IPS-NIHi7 (cell line): ENCODE measurements around the gene BEGAIN.
A peak's percentile ranks its signal among the peaks of the same experiment; 100 is the strongest.

Experiments
- DNase-seq: peaks from one replicate; pipeline ENCODE4 v3.0.0; 2012; ENCODE audit warnings: mixed read lengths; ENCODE audit errors: extremely low spot score

Gene BEGAIN

DNA sequence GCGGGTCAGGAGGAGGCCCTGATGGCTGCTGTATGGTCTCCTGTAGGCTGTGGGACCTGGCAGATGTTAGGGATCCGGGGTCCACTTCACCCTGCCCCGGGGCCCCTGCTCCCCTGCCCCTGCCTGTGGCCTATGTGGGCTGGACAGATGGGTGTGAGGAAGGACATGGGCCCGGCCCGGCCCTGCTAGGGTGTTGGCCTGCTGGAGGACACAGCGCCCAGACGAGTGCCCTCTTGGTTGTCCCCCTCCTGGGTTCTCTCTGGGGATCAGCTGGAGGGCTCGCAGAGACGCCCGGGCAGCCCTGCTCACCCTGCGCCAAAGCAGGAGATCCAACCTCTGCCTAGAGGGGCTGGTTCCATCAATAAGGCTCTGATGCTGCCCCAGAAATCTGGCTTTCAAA is 36.2 kb downstream of the BEGAIN start:
- DNase-seq: no peak

DNA sequence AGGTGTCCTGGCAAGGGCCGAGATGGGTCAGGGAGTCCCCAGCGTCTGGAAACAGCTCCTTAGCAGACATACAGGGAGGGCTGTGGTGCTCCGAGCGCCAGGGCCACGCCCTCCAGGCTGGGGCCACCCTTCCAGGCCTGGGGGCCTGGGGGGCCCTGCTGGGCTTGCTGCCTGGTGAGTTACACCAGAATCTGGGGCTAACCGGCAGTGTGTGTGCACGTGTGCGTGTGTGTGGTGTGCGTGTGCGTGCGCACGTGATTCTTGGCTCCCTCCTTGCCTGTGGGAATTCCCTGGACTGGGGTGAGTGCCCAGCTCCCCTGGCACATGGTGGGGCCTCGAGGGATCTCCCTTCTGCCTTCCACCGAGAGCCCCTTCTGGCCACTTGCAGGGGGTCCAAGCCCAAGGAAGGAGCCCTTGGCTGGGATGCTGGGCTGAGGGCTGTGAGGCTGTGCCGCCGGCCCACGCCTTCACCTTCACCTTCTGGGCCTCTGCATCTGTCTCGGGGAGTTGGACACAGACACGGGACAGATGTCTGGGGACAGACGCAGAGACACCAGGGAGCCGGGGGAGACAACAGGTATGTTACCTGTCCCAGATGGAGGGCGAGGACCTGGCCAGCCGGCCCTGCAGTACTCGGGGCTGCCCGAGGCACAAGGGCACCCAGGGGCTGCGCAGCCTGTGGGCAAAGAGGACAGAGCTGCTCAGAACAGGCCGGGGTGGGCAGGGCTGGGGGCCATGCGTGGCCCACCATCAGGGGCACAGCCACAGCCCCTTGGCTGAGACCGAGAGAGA is 37.2 kb downstream of the BEGAIN start:
- no peak for DNase-seq

DNA sequence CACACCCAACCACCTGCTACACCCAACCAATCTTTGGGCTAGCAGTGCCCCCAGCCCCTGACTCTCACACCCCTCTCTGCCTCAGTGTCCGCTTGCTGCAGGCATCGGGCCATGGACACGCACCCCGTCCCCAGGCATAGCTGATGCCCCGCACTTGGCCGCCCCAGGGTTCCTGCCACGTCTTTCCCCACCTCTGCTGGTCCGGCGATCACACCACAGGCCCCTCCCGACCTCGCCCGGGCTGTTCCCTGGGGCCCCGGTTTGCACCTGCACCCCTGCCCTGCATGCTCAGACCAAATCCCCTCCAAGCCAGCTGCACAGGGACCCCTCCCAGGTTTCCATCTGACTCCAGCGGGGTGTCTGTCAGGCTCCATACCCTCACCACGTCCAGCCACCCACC is 38.3 kb downstream of the BEGAIN start:
- no peak for DNase-seq

DNA sequence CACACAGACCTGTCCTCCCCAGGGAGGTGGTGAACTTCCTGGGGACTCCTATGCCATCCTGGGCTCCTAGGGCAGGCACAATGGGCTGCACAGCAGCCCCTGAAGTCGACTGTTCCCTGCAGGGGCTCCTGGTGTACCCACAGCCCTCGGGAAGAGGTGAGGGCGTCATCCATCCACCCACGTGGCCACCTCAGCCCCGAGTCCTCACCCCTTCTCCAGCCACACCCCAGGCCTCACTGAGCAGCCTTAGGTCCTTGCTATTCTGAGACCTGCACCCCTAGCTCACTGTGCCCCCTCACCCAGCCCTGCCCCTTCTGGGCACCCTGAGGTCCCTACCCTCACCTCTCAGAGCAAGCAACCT is 38.9 kb downstream of the BEGAIN start:
- DNase-seq: no peak

DNA sequence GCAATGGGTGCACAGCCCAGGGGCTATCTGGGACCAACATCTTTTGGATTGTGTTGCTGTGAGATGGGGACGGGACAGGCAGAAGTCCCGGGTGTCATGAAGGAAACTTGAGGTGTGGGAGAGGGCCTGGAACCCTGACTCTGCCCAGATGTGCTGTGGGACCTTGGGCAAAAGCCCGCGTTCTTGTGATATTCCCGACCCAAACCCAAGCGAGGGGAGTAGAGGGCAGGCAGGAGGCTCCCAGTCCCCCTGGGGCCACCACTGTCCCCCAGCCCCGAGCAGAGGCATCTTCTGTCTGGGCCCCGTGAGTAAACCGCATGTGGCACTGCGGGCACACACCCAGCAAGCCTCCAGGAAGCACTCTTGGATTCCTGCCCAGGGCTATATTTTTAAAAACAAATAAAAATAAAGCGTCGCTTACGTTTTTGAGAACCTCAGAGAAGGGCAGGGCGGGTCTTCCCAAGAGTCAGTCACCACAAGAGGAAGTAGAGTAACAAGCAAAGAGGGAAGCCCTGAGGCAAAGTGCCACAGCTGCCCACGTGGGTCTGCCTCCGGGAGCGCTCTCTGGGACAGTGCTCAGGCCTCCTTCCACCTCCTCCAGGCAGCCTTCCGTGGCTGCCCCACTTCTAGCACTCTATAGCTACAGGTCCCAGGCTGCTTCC is 39.5 kb downstream of the BEGAIN start:
- no peak for DNase-seq

- peak; percentile 88 for DNase-seq
Measured at GRCh38 chr14:100546051-100546443, 41.2 kb downstream of the BEGAIN start.

- DNase-seq: no peak
Measured at GRCh38 chr14:100545359-100545758, 41.9 kb downstream of the BEGAIN start.

DNA sequence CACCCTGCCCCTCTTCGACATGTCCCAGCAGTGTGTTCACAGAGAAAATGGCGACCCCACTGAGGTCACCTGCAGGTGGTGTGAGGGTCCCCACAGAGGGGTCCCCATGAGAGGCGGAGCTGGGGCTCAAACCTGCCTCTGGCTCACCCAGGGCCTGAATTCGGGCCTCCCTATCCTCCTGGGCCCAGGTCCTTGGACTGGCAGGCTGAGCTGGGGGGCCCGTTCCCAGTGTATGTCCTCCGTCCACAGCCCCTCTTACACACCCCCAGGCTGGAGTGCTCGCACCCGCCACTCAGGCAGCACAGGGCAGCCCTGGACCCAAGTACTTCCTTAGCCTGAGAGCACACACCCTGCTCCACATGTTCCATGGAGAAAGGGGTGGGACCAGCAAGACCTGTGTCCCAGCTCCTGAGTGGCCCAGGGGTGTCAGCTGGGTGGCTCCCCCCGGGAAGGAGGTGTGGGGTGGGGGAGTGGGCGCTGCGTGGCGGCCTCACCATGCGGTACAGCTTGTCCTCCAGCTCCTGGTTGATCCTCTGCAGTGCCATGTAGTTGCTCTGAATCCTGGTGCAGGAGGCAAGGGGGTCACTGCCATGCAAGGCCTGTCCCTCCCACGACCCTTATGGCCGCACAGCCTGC is 42.6 kb downstream of the BEGAIN start:
- DNase-seq: no peak

DNA sequence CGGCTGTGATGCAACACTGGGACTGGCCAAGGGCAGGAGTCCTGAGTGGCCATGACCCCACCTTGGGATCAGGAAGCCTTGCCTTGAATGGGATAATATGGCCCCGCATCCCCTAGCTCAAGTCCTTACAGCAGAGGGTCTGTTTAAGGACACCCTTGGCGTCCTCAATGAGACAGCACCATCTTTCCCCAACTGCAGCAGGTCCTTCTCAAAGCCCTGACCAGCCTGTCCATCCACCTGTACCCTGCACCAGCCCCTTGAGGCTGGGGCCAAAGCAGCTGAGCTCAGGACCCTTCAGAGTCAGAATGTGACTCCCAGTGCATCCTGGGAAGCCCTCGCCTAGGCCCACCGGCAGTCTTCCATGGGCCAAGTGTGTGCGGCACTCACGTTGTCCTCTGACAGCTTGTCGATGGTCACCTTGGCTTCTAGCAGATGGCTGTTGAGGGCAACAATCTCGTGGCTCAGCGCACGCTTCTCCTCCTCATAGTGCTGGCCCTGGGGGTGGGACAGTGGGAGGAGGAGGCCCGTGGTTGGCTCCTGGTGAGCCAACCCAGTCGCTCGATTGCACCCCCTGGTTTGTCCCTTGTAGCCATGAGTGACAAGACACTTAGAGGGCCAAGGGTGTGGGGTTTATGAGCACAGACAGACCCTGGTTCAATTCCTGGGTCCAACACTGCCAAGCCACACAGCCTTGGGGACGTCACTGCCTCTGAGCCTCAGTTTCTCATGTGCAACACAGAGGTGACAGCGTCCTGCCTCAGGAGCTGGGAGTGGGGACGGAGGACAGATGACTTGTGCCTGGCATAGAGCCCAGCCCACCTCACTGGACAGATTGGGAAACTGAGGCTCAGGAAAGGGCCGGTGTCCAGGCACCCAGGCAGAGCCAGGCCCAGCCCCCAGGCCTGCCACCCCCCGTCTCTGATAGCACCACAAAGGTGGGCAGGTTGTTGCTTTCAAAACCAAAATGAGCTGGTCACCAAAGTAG is 43.5 kb downstream of the BEGAIN start:
- DNase-seq: no peak

- DNase-seq: no peak
Measured at GRCh38 chr14:100542619-100543205, 44.5 kb downstream of the BEGAIN start.

DNA sequence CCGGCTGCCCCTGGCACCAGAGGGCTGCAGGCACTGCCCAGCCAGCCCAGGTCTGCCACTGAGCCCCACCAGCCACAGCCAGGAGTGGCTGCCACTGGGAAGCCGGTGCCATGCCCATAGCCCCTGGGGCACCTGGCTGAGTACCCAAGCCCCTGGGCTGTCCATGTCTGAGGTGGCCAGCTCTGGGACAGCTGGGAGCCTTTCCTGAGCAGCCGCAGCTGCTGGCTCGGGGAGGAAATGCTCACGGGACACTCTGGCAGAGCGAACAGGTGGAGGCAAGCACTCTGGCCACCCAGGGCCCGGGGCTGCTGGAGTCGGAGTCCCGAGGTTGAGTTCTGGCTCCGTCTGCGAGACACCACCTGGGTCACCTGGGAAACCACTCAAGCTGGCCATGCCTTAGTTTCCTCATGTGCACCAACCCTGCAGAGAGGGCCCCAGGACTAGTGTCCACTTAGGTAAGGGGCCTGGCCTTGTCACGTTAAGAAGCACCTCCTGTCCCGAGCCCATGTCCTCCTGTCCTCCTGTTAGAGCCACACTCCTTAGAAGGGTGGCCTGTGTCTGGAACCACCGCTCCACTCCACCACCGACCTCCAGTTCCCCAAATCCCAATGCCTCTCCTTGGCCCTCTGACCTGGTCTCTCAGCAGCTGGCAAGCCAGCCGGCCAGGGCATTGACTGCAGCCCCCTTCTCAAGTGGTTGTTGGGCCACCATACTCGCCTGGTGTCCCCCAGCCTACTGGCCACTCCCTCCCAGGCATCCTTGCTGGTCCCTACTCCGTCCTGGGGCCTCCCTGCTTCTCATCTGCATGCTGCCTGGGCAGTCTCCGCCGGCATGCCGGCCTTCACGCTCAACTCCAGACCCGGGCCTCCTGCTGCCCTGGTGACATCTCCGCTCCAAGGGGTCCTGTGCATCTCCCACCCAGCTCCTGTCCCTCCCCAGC is 45.3 kb downstream of the BEGAIN start:
- DNase-seq: no peak

GRCh38 chr14:100540926-100541620 is 46.1 kb downstream of the BEGAIN start:
- no peak for DNase-seq

DNA sequence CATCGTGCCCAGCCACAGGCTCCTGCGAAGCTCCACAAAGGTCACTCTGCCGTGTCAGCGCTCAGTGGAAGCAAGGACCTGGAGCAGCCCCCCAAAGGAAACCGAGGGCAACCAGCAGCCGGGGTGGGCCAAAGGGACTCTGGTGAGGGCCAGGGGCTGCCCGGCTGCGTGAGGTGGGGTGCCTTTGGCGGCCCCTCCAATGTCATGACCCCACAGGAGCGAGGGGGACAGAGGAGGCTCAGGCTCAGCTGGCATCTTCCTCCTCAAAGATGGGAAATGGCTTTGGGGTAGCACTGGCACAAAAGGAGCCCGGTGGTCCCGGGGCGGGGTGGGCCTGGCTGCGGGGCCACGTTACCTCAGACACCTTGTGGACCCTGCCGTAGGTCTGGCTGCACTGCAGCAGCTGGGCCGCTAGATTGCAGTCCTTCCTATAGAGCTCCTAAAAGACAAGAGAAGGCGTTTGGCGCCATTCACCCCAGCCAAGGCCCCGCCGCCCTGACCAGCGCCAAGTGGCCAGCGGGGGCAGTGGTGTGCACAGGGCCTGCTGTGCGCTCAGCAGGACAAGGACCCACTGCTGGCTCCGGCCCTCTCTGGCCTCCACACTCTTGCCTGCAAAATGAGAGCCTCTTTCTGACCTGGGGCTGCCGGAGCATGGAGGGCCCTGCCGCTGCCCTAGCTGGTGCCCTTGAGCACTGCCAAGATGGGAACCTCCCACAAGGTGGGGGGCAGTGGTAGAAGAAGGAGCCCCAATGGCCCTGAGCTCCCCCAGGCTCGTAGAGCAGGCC is 46.9 kb downstream of the BEGAIN start:
- DNase-seq: peak; percentile 63

GRCh38 chr14:100539766-100540140 is 47.5 kb downstream of the BEGAIN start:
- no peak for DNase-seq

DNA sequence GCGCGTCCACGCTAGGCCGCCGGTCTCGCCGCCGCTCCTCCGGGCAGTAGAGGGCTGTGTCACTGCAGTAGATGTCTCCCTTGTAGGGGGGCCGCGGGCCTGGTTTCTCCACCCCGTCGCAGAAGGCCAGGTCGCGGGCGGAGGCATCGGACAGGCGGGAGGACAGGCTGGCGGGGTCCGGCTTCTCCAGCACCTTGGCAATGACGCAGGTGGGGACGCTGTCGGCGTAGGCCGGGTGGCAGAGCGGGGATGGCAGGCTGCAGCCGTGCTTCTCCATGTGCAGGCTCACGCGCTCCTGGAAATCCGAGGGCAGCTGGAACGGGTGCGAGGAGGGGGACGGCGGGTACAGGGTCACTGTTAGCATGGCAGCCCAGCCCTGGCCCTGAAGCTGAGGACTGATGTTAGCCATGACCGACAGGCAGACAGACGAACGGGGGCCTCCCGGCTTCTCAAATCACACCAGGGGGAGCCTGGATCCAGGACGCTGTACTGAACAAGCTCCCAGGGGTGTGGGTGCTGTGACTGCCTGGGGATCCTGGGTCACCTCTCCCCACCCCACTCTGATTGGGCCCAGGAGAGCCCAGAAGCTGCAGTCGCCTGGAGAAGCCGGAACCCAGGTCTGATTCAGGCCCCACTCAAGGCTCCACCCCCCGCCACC is 48.1 kb downstream of the BEGAIN start:
- no peak for DNase-seq

GRCh38 chr14:100538351-100539002 is 48.7 kb downstream of the BEGAIN start:
- no peak for DNase-seq

DNA sequence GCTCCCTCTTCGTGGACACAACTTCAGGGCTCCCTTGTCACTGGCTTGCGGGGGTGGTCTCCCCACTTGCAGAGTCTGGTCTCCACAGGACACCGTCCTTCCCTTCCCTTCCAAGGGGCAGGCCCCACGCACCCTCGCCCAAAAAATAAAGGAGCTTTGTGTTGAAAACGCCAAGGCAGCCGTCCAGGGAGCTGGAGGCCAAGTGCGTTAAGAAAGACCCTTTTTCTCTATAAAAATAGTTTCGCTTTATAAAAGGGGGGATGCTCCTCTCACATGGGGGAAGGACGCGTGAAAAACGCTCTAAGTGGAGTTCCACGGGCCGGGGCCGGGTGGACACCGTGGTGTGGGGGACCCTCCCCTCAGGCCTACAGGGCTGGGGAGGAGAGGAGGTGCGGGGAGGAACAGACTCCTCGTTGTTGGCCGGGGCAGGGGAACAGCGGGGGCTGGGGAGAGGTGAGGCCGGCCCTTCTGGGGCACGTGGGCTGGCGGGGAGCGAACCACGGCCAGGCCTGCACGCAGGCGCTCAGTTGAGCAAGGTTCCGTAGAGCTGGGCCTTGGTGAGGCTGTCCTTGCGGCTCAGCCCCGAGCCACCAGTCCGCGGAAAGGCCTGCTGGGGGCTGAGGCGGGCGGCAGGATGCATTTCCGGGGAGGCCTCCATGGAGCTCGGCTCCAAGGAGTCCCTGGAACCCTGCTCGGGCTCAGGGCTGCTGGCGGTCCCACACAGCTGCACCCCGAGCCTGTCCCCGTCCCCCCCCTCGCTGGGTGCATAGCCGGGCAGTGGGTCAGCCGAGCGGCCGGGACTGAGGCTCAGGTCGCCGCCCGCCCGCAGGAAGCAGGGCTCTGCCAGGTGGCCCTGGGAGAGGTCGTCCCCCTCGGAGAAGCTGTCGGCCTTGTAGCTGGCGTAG is 49.5 kb downstream of the BEGAIN start:
- DNase-seq: no peak
